ENCODE measurements around the gene EIF2B4. TPM values are rescaled to one million over a fixed set of nuclear protein-coding genes. Genes with fewer than 3 reads are reported as not detected.

The EIF2B4 gene
- total and polyA plus RNA-seq, 10 donors, result 26.5 to 58.1 (median 30.6) TPM

- H3K36me3 ChIP-seq, result peaks cover 0 to 79% (median 66%) of the 10 kb centered on the region in 6 donors
- H3K27ac ChIP-seq, result no peak overlapping the region
- no peak overlapping the region for H3K4me3 ChIP-seq
- peaks cover 19 to 76% (median 38%) of the 10 kb centered on the region in 6 donors for H3K4me1 ChIP-seq
- no peaks in the 10 kb centered on the region for H3K27me3 ChIP-seq (replicated peaks in 1 of 7)
- DNase-seq, result no peak
- 88 to 92% (median 90%) methylated on average over 2 to 18 of the region's 18 CpGs for WGBS, 5 donors
- peak; percentile 62 to 82 (median 67) for TF ChIP-seq POLR2AphosphoS5 (IDR thresholded peaks at IDR 0.05)
- no peak for TF ChIP-seq CTCF (IDR thresholded peaks at IDR 0.05 in 8 of 11, conservative IDR thresholded peaks at IDR 0.05 in 3 of 11)
- TF ChIP-seq POLR2A (IDR thresholded peaks at IDR 0.05), result no peak
- H3K9me3 ChIP-seq, result no peaks in the 10 kb centered on the region
- intact Hi-C loops (cut with DNase I; ENCODE audit: low total_unique reads), result no loop called here
These were observed 7.5 kb upstream of the EIF2B4 start for GRCh38 chr2:27377618-27378095.

GRCh38 chr2:27376866-27377617, 6.9 kb upstream of the EIF2B4 start:
- peaks cover 25 to 82% (median 45%) of the 10 kb centered on the region in 6 donors for H3K4me1 ChIP-seq
- intact Hi-C loops (cut with DNase I; ENCODE audit: low total_unique reads), result no loop called here
- H3K27ac ChIP-seq, result no peak overlapping the region
- no peak for DNase-seq
- no peaks in the 10 kb centered on the region for H3K27me3 ChIP-seq (replicated peaks in 1 of 7)
- H3K4me3 ChIP-seq, result no peak overlapping the region
- H3K9me3 ChIP-seq, result no peaks in the 10 kb centered on the region
- WGBS, 5 donors, result 73 to 89% (median 82%) methylated on average over 9 to 10 of the region's 10 CpGs
- peaks cover 0 to 79% (median 61%) of the 10 kb centered on the region in 6 donors for H3K36me3 ChIP-seq
- TF ChIP-seq POLR2A (IDR thresholded peaks at IDR 0.05) (no peak), CTCF (IDR thresholded peaks at IDR 0.05 in 8 of 11, conservative IDR thresholded peaks at IDR 0.05 in 3 of 11) (no peak), POLR2AphosphoS5 (IDR thresholded peaks at IDR 0.05) (no peak)

GRCh38 chr2:27376151-27376865, 6.2 kb upstream of the EIF2B4 start:
- intact Hi-C loops (cut with DNase I; ENCODE audit: low total_unique reads), result no loop called here
- 89 to 94% (median 92%) methylated on average over 14 to 16 of the region's 16 CpGs for WGBS, 5 donors
- Histone ChIP-seq H3K9me3 (no peaks in the 10 kb centered on the region), H3K4me3 (no peak overlapping the region), H3K27ac (no peak overlapping the region), H3K27me3 (replicated peaks in 1 of 7) (no peaks in the 10 kb centered on the region), H3K36me3 (peaks cover 0 to 74% (median 59%) of the 10 kb centered on the region in 6 donors), H3K4me1 (peaks cover 31 to 87% (median 50%) of the 10 kb centered on the region in 6 donors)
- no peak for DNase-seq
- TF ChIP-seq POLR2A (IDR thresholded peaks at IDR 0.05) (no peak), CTCF (IDR thresholded peaks at IDR 0.05 in 8 of 11, conservative IDR thresholded peaks at IDR 0.05 in 3 of 11) (no peak), POLR2AphosphoS5 (IDR thresholded peaks at IDR 0.05) (peak in 1 of 3 donors; percentile 27)
